B cell (primary cell): ENCODE measurements around the gene POLN. TPM values are rescaled to one million over a fixed set of nuclear protein-coding genes. Genes with fewer than 3 reads are reported as not detected.

ENCODE experiments used
- ATAC-seq: fragments of 200-7000 bp; cut with Tn5 transposase; one replicate; pipeline ENCODE4 v1.10.0; 2021; ENCODE audit warnings: low read depth, mild to moderate bottlenecking, moderate number of reproducible peaks, moderate library complexity
- CTCF ChIA-PET: fragments of 350-600 bp; sonication (Branson Sonifier 250); formaldehyde crosslinking; loops from one replicate; lab custom pipeline; 2021; ENCODE audit warnings: antibody characterized with exemption, inconsistent platforms; lab: Charles Lee
- POLR2A ChIA-PET: fragments of 350-600 bp; sonication (Branson Sonifier 250); formaldehyde crosslinking; loops from one replicate; lab custom pipeline; 2021; ENCODE audit warnings: antibody characterized with exemption; lab: Charles Lee
- DNase-seq: peaks from one replicate; pipeline ENCODE4 v3.0.0; 2013
- H2AFZ ChIP-seq: 2 replicates; pipeline ENCODE4 v1.6.1; 2012; ENCODE audit warnings: mild to moderate bottlenecking, low read depth, low read length; ENCODE audit not compliant: insufficient read depth, poor library complexity, severe bottlenecking
- H3K27ac ChIP-seq, 2 donors: 1 replicate in 1 of 2; 2 replicates in 1 of 2; pipeline ENCODE4 v1.5.1; 2012 to 2013; ENCODE audit warnings: low read length in 2 of 2, mild to moderate bottlenecking in 2 of 2, moderate library complexity in 1 of 2
- H3K27me3 ChIP-seq, 4 experiments: fragments of 200-600 bp in 1 of 4; sonication (generic) in 1 of 4; replicated peaks in 1 of 4; 1 replicate in 2 of 4; 2 replicates in 2 of 4; pipeline versions ENCODE4 v1.6.1 to v1.7.0; 2013 to 2016; ENCODE audit warnings: low read length in 3 of 4, mild to moderate bottlenecking in 2 of 4, mixed read lengths in 1 of 4, moderate library complexity in 1 of 4; ENCODE audit not compliant: insufficient read depth in 4 of 4, control insufficient read depth in 3 of 4; ENCODE audit errors: control extremely low read depth in 1 of 4
- H3K36me3 ChIP-seq, 2 experiments: replicated peaks in 1 of 2; 1 replicate in 1 of 2; 2 replicates in 1 of 2; pipeline versions ENCODE4 v1.6.1 to v1.7.1; 2013; ENCODE audit warnings: low read length in 1 of 2; ENCODE audit not compliant: insufficient read depth in 2 of 2, control insufficient read depth in 1 of 2; ENCODE audit errors: control extremely low read depth in 1 of 2, extremely low read depth in 1 of 2
- H3K4me1 ChIP-seq, 2 donors: fragments of 200-600 bp in 1 of 2; sonication (generic) in 1 of 2; 1 replicate in 1 of 2; 2 replicates in 1 of 2; pipeline versions ENCODE4 v1.5.1 to v1.6.1; 2013 to 2017; ENCODE audit warnings: low read length in 2 of 2; ENCODE audit not compliant: control insufficient read depth in 2 of 2, insufficient read depth in 2 of 2
- H3K4me2 ChIP-seq: replicated peaks from 2 replicates; pipeline ENCODE3; 2012; ENCODE audit warnings: mild to moderate bottlenecking, low read depth, low read length; ENCODE audit not compliant: poor library complexity, severe bottlenecking
- H3K4me3 ChIP-seq, 5 experiments: fragments of 200-600 bp in 1 of 5; sonication (generic) in 1 of 5; 1 replicate in 3 of 5; 2 replicates in 2 of 5; pipeline versions ENCODE4 v1.5.1 to v1.7.0; 2011 to 2016; ENCODE audit warnings: low read length in 4 of 5, mild to moderate bottlenecking in 4 of 5, low read depth in 2 of 5, control low read depth in 1 of 5, moderate library complexity in 1 of 5; ENCODE audit not compliant: insufficient read depth in 1 of 5; ENCODE audit errors: control extremely low read depth in 1 of 5, extremely low read depth in 1 of 5
- H3K79me2 ChIP-seq: fragments of 200-600 bp; sonication (generic); one replicate; pipeline ENCODE4 v1.6.0; 2016; ENCODE audit warnings: low read length; ENCODE audit not compliant: control insufficient read depth, insufficient read depth
- H3K9ac ChIP-seq: fragments of 200-600 bp; sonication (generic); 2 replicates; pipeline ENCODE4 v1.6.1; 2017; ENCODE audit warnings: mild to moderate bottlenecking, low read length, moderate library complexity
- H3K9me3 ChIP-seq, 3 donors: one replicate each; pipeline versions ENCODE4 v1.6.1 to v1.7.1; 2013; ENCODE audit warnings: low read length in 2 of 3; ENCODE audit not compliant: control insufficient read depth in 2 of 3, insufficient read depth in 1 of 3; ENCODE audit errors: control extremely low read depth in 1 of 3
- H4K20me1 ChIP-seq: 2 replicates; pipeline ENCODE4 v1.6.0; 2012; ENCODE audit warnings: mild to moderate bottlenecking, low read length; ENCODE audit not compliant: insufficient read depth, control insufficient read depth, poor library complexity, severe bottlenecking
- H3K27ac Mint-ChIP-seq: one replicate; pipeline ENCODE4 v1.8.0; 2021; ENCODE audit warnings: mixed read lengths
- H3K27me3 Mint-ChIP-seq: one replicate; pipeline ENCODE4 v1.8.0; 2021; ENCODE audit warnings: mixed read lengths
- H3K4me1 Mint-ChIP-seq: one replicate; pipeline ENCODE4 v1.8.0; 2021; ENCODE audit warnings: mixed read lengths
- H3K4me3 Mint-ChIP-seq: one replicate; pipeline ENCODE4 v1.8.0; 2021; ENCODE audit warnings: mixed read lengths
- H3K9me3 Mint-ChIP-seq: one replicate; pipeline ENCODE4 v1.8.0; 2022; ENCODE audit warnings: mixed read lengths; ENCODE audit not compliant: insufficient read depth
- EZH2 ChIP-seq: IDR thresholded peaks from 2 replicates; pipeline ENCODE4 v1.6.1; 2012; ENCODE audit warnings: borderline replicate concordance, low read depth, mild to moderate bottlenecking, moderate library complexity, low read length; ENCODE audit not compliant: insufficient read depth, poor library complexity, severe bottlenecking
- WGBS: methylation state at CpG from one replicate; pipeline ENCODE4 v1.1.5; 2013; ENCODE audit warnings: missing lambda C conversion rate; ENCODE audit not compliant: insufficient coverage; 5-methylcytosine and 5-hydroxymethylcytosine counted together
- intact Hi-C: fragments of 100-400 bp; cut with micrococcal nuclease; formaldehyde crosslinking; loops from one replicate; pipeline ENCODE4 v1.10.0; 2022
- polyA plus RNA-seq: library from polyadenylated mRNA; depleted of rRNA; stranded (reverse); fragments of >200 nt; gene quantifications from 2 replicates; pipeline ENCODE4 v1.2.3, GENCODE V29; 2012
- total RNA-seq, 2 donors: library from RNA; stranded (reverse); fragments of 120-200 nt in 1 of 2; gene quantifications; 1 replicate in 1 of 2; 2 replicates in 1 of 2; pipeline versions ENCODE4 v1.2.3 to v1.2.4, GENCODE V29; 2013 to 2022
- TF ChIP-seq, protein P1 (sequence below): fragments of 200-600 bp; IDR thresholded peaks from one replicate; pipeline ENCODE4 v1.8.0; 2022; ENCODE audit warnings: antibody characterized with exemption, mild to moderate bottlenecking

The POLN gene
- total and polyA plus RNA-seq, 2 donors (not counting 1 experiment from before 2014, with no cell fraction given): 0.73 to 1.5 TPM

DNA sequence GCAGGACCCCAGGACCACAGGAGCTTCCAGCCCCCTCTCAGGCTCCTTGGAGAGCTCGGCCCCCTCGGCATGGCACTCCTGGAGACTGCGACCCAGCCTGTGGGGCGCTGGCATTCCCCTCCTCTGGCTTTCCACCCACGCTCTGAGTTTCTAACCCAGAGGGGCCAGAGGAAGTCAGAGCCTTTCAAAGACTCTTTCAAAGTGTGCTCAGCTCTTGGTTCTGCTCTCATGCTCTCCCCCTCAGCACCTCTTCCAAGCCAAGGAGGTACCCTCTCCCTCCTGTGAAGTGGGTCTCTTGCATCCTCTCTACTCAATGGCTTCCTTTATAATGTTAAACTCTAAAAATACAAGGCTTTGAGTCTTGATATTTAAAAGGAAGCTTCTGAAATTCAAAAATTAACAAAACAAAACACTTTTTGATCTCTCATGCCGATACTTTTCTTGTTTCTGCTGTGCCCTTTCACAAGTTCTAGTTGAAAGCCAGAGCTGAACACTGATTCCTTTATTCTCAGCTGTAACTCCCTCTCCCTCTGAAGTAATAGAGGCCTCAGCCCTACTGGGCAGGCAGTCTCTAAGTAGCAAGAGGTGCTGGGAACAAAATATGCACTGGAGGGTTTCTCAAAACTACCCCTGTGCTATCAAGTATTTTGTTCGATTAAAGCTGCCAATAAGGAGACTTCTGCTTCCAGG lies 100.0 kb downstream of the POLN start:
- H3K36me3 ChIP-seq: no peaks in the 10 kb centered on the region
- ChIA-PET CTCF (no interaction called here), POLR2A (no interaction called here)
- intact Hi-C loops: no loop called here
- H3K27me3 ChIP-seq: no peaks in the 10 kb centered on the region
- 76% methylated on average over 6 of the region's 7 CpGs for WGBS
- TF ChIP-seq, protein P1, sequence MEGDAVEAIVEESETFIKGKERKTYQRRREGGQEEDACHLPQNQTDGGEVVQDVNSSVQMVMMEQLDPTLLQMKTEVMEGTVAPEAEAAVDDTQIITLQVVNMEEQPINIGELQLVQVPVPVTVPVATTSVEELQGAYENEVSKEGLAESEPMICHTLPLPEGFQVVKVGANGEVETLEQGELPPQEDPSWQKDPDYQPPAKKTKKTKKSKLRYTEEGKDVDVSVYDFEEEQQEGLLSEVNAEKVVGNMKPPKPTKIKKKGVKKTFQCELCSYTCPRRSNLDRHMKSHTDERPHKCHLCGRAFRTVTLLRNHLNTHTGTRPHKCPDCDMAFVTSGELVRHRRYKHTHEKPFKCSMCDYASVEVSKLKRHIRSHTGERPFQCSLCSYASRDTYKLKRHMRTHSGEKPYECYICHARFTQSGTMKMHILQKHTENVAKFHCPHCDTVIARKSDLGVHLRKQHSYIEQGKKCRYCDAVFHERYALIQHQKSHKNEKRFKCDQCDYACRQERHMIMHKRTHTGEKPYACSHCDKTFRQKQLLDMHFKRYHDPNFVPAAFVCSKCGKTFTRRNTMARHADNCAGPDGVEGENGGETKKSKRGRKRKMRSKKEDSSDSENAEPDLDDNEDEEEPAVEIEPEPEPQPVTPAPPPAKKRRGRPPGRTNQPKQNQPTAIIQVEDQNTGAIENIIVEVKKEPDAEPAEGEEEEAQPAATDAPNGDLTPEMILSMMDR: no peak
- TF ChIP-seq EZH2: no peak
- no peaks in the 10 kb centered on the region for H3K9me3 Mint-ChIP-seq
- no peak overlapping the region for H3K4me3 ChIP-seq
- H3K9ac ChIP-seq: no peak overlapping the region
- ATAC-seq (no peak), DNase-seq (no peak)
- no peak overlapping the region for H2AFZ ChIP-seq
- H3K4me1 ChIP-seq: no peaks in the 10 kb centered on the region
- H3K27ac ChIP-seq: no peak overlapping the region
- no peaks in the 10 kb centered on the region for H3K79me2 ChIP-seq
- H3K4me2 ChIP-seq: no peak overlapping the region
- no peaks in the 10 kb centered on the region for H4K20me1 ChIP-seq
- H3K4me1 Mint-ChIP-seq: no peaks in the 10 kb centered on the region
- H3K27me3 Mint-ChIP-seq: no peaks in the 10 kb centered on the region
- H3K4me3 Mint-ChIP-seq: no peak overlapping the region
- H3K9me3 ChIP-seq: no peaks in the 10 kb centered on the region
- no peak overlapping the region for H3K27ac Mint-ChIP-seq

DNA sequence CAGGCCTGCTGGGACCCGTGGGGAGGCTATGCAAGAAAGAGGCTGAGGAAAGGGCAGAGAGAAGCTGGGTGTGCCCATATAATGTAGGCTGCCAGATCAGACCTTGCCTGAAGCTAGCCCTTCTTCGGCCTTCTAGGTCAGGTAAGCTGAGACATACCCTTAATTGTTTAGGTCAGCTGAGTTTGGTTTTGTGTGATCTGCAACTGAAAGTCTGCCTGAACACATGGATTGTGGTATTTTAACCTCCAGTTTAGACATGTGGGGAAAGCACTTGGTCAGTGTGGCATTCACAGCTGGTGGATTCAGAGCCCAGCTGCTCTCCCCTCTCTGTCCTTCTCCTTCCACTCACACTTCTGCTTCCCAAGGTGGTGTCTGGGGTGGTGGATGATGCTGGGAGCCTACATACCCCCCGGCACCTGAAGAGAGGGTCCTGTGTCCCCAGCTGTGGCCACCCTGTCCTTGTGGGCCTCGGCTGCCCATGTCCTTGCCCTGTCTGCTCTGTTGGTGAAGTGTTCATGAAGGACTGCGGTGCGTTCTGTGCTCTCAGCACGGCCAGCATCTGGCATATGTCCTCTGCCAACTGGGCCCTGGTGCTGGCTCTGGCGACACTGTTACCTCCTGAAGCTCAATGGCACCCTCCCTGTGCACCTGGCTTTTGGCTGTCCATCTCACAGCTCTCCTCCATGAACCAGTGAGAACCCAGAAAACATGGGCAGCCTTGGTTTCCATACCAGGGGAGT lies 100.7 kb downstream of the POLN start:
- ChIA-PET POLR2A (no interaction called here), CTCF (no interaction called here)
- no peaks in the 10 kb centered on the region for H3K36me3 ChIP-seq
- no peak overlapping the region for H3K9ac ChIP-seq
- no peak overlapping the region for H2AFZ ChIP-seq
- H3K4me1 Mint-ChIP-seq: no peaks in the 10 kb centered on the region
- intact Hi-C loops: no loop called here
- H3K4me3 Mint-ChIP-seq: no peak overlapping the region
- H3K27me3 Mint-ChIP-seq: no peaks in the 10 kb centered on the region
- no peaks in the 10 kb centered on the region for H3K9me3 Mint-ChIP-seq
- H4K20me1 ChIP-seq: no peaks in the 10 kb centered on the region
- H3K27ac Mint-ChIP-seq: no peak overlapping the region
- no peaks in the 10 kb centered on the region for H3K4me1 ChIP-seq
- H3K4me3 ChIP-seq: no peak overlapping the region
- H3K9me3 ChIP-seq: no peaks in the 10 kb centered on the region
- no peak overlapping the region for H3K4me2 ChIP-seq
- TF ChIP-seq EZH2: no peak
- TF ChIP-seq, protein P1: no peak
- whole genome bisulfite sequencing: 92% methylated on average over 8 of the region's 8 CpGs
- ATAC-seq: no peak
- no peak overlapping the region for H3K27ac ChIP-seq
- no peaks in the 10 kb centered on the region for H3K27me3 ChIP-seq
- no peaks in the 10 kb centered on the region for H3K79me2 ChIP-seq
- DNase-seq: no peak
